HCEC 1CT (cell line): ENCODE data around the gene LGALS3BP.
"Not testable (repeated sequence)": the region's sequence is repeated elsewhere in the genome, so short reads cannot be mapped to it uniquely, and the experiment has no call there.

Experiments used
- DNase-seq: peaks from one replicate; pipeline ENCODE4 v3.0.0-alpha.2; 2017

The LGALS3BP gene

DNA sequence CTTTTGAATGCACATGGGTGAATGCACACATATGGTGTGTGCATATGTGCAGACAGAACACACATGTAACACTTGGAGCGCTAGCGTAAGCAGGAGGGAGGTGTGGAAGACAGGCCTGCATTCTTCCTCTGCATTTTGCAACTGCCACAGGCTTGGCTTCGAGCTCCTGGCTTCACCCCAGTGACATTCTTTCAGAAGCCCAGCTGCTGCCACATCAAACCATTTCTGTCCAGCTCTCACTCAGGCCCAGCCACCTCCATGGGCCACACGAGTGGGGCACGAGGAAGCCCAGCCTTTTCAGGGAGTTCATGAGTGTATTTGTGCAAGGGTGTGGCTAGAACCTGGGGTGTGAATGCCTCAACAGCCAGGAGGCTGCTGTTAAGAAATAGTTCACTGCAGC lies 18.8 kb downstream of the LGALS3BP start:
- no peak for DNase-seq

GRCh38 chr17:78959803-78960202 lies 19.9 kb downstream of the LGALS3BP start:
- no peak for DNase-seq

- DNase-seq, result no peak
Observed at GRCh38 chr17:78958641-78959127, 21.0 kb downstream of the LGALS3BP start.

DNA sequence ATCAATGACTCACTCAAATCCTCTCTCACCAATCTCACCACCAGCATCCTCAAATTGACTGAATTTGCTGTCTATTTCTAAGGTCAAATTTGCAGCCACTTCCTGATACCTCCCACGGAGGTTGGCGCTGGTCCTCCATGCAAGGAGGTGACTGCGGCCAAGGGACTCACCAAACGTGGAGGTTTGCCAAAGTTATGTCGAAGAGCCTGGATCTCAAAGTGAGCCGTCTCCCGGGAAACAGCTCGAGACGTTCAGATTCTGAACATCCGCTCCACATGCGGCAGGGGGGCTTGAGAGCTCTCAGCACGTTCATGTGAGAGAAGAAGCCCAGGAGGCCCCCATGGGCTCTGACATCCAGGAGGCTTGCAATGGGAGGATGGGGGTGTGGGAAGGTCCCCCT lies 22.6 kb downstream of the LGALS3BP start:
- no peak for DNase-seq

GRCh38 chr17:78956254-78956653 lies 23.5 kb downstream of the LGALS3BP start:
- DNase-seq, result no peak

DNA sequence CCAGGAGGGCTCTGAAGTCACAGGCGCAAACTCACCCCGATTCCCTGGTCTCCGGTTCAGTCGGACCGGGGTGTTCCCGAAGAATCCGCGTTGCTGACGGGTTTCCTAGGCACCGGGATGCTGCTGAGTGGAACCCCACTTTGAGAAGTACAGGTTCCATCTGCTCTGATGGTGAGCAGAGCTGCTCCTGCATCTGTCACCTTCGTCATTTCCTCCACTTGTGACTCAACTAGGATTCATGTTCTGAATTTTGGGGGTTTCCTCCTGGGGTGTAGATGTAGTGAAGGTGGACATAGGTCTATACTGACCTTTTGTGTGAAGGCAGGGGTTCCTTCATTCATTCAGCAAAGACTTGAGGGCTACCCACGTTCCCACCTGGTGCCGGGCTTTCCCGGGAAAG lies 25.0 kb downstream of the LGALS3BP start:
- no peak for DNase-seq

DNA sequence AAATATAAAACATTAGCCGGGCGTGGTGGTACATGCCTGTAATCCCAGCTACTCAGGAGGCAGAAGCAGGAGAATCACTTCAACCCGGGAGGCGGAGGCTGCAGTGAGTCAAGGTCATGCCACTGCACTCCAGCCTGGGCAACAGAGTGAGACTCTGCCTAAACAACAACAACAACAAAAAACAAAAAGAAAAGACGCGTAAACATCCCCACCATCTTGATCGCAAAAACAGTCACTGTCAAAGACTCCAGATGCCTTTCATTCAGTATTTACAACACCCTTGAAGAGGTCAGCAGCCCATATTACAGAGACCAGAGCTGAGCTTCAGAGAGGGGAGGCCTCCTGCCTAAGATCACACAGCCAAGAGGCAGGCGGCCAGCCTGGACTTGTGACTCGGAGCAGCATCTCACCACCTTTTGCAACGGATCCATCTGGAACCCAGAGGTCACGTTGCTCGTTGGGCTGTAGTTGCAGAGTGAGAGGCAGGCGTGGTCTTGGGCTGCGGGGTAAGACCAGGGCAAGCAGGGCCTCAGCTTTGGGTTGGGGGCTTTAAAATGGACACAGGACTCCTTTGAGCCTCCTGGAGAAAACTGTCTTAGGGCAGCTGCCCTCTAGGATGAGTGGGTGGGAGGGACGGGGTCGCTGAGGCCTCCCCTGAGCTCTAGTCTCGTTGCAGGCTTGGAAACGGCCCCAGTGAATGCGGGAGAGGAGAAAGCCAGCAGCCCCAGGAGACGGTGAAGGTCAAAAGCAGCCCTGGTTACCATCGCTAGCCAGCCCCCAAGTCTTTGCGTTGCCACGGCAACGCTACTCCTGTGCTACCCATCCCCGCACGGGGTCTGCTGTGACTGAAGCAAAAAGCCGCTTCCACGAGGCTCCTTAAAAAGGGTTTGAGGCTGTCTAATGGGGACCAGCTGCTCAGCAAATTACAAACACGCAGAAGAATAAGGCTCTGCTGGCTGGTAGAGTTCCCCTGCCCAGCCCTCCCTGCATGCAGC lies 26.1 kb downstream of the LGALS3BP start:
- no peak for DNase-seq

- no peak for DNase-seq
Observed at GRCh38 chr17:78952706-78953105, 27.0 kb downstream of the LGALS3BP start.

- no peak for DNase-seq
Observed at GRCh38 chr17:78951967-78952551, 27.7 kb downstream of the LGALS3BP start.

DNA sequence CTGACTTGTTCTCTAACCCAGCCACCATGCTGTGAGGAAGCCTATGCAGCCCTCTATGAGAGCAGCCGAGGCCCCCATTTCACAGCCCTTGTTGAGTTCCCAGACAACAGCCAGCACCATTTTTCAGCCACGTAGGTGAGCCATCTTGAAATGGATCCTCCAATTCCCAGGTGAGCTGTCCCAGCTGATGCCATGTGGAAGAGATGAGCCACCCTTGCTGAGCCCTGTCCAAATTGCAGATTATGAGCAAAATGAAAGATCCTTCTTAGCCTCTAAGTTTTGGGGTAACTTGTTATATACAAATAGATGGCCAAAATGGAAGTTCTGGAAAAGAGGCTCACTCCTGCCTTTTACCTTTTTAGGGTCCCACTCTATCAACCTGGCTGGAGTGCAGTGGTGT lies 28.9 kb downstream of the LGALS3BP start:
- no peak for DNase-seq

GRCh38 chr17:78947235-78948149 lies 32.2 kb downstream of the LGALS3BP start:
- DNase-seq, result no peak

GRCh38 chr17:78946631-78947030 lies 33.1 kb downstream of the LGALS3BP start:
- DNase-seq, result no peak

DNA sequence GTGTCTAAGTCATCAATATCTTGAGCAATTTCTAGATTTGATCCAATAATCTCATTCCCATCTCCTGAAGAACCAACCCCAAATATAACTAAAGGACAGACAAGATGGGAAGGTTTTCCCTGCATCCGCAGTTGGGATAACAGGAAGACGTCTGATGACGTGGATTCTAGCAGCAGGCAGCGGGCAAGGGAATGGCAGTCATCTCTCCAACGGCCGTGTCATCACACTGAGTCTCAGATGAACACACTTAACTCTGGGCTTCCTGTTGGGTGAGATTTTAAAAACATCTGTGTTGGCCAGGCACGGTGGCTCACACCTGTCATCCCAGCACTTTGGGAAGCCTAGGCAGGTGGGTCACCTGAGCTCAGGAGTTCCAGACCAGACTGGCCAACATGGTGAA lies 33.6 kb downstream of the LGALS3BP start:
- DNase-seq, result no peak

DNA sequence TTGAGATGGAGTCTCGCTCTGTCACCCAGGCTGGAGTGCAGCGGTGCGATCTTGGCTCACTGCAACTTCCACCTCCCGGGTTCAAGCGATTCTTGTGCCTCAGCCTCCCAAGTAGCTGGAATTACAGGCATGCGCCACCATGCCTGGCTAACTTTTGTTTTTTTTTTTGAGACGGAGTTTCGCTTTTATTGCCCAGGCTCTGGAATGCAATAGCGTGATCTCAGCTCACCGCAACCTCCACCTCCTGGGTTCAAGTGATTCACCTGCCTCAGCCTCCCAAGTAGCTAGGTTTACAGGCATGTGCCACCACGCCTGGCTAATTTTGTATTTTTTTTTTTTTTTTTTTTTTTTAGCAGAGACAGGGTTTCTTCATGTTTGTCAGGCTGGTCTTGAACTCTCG lies 34.3 kb downstream of the LGALS3BP start:
- not testable (repeated sequence) for DNase-seq

DNA sequence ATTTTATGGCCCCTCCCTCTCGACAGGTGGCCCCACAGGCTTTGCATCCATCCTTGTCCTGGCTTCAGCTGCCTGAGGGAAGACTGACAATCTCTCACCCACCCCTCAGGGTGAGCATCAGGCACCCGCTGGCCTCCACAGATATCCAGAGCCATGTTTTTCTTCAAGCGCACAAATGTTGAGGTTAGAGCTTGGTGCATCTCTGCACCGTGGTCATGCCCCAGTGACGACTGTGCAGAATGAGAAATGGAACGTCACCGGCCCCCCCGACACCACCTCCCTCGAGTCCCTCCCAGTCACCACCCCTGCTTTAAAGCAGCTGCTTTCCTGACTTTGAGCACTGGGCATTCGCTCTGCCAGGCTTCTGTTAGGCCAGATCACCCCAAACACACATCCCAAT lies 34.8 kb downstream of the LGALS3BP start:
- DNase-seq, result no peak

DNA sequence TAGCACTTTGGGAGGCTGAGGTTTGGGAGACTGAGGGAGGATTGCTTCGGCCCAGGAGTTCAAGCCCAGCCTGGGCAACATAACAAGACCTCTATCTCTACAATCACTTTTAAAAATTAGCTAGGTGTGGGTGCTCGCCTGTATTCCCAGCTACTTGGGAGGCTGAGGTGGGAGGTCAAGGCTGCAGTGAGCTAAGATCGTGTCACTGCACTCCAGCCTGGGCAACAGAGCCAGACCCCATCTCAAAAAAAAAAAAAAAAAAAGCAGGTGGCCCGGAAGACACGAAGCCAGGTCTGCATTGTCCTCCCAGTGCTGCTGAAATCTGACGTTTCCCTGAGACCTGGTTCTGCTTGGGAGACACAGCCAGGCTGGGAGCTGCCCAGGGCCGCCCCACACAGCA lies 35.7 kb downstream of the LGALS3BP start:
- DNase-seq, result no peak

- DNase-seq, result no peak
Observed at GRCh38 chr17:78940708-78941107, 39.0 kb downstream of the LGALS3BP start.

DNA sequence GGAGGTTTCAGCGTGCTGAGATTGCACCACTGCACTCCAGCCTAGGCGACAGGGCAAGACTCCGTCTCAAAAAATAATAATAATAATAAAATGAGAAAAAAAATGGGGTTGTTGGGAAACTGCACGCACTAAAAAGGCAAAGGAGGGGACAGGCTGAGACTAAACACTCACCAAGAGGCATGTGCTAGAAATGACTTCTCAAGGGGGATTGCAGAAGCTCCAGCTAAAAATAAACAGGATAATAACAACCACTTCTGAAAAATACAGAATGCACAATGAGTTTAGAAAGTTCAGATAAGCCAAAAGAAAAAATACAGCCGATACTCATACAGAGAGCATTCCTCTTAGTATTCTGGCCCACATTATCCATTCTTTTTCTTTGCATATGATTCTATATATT lies 39.5 kb downstream of the LGALS3BP start:
- no peak for DNase-seq

- no peak for DNase-seq
Observed at GRCh38 chr17:78939615-78940014, 40.1 kb downstream of the LGALS3BP start.

- no peak for DNase-seq
Observed at GRCh38 chr17:78937561-78937960, 42.2 kb downstream of the LGALS3BP start.

GRCh38 chr17:78935419-78936323 lies 44.1 kb downstream of the LGALS3BP start:
- DNase-seq, result peak; percentile 98
